PFSK-1 (cell line): ENCODE data around the gene RAD9B.

ENCODE experiments used
- FOXP2 ChIP-seq: optimal IDR thresholded peaks from 2 replicates; pipeline ENCODE3; 2011; ENCODE audit warnings: borderline replicate concordance, control low read depth, inconsistent platforms; ENCODE audit not compliant: insufficient read depth; ENCODE audit errors: extremely low read length, extremely low read depth
- POLR2AphosphoS5 ChIP-seq: IDR thresholded peaks from 2 replicates; pipeline ENCODE4 v1.6.1; 2012; ENCODE audit warnings: low read depth, mild to moderate bottlenecking, control low read depth, low read length, moderate library complexity
- SIN3A ChIP-seq: IDR thresholded peaks from 2 replicates; pipeline ENCODE4 v1.6.1; 2012; ENCODE audit warnings: mild to moderate bottlenecking, low read length, moderate library complexity, borderline replicate concordance; ENCODE audit not compliant: insufficient read depth
- TAF1 ChIP-seq: IDR thresholded peaks from 2 replicates; pipeline ENCODE4 v1.6.1; 2012; ENCODE audit warnings: low read length, control low read depth, borderline replicate concordance; ENCODE audit not compliant: insufficient read depth
- TF ChIP-seq, protein P1 (sequence below), 2 experiments: IDR thresholded peaks; 2 replicates each; pipeline versions ENCODE4 v1.6.1 to v1.8.0; 2011 to 2012; ENCODE audit warnings: low read depth in 2 of 2, low read length in 2 of 2, control low read depth in 1 of 2, inconsistent platforms in 1 of 2, mild to moderate bottlenecking in 1 of 2, moderate library complexity in 1 of 2; ENCODE audit not compliant: insufficient read depth in 1 of 2

DNA sequence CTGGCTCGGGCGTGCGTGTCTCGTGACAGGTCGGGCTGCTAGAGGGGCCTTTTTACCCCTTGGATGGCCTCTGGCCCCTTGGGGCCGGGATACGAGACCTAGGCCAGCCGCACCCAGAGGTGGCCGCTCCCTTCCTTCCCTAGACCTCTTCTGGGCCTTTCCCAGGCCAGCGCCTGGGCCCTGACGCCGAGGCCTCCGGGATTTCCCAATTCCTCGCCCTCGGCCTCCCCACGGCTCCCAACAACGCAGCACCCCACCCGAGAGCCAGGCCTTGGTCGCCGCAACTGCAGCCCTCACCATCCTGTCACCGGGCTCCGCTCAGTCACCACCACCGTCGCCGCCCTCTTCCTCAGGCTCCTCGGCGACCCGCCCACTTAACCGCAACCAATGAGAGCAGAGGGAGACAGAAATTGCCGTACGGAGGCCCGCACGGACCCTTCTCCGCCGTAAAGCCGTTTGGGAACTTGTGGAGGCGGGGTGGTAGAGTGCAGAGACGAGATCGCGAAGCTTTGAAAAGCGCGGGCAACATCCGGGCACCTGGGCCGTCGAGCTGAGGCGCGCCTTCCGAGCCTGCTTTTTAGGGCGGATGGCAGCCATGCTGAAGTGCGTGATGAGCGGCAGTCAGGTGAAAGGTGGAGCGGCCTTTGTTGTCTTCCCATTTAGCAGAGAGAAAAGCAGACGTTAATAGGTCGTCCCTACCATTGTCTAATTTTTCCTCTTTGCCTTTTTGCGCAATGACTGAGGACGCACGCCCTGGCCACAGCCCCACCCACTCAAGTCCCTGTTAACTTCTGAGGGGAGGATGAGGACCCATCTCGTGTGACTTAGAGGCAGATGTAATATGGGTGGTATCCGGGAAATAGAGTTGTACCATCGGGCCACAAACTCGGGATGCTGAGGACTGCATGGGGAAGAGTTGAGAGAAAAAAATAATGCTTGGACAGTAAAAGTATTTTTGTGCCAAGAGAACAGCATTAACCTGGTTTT lies at the start of gene RAD9B, which contains the start of gene VPS29:
- TF ChIP-seq FOXP2 (peak; percentile 38), POLR2AphosphoS5 (peak; percentile 78), SIN3A (no peak), TAF1 (peak; percentile 76; the same call in 1 of the 2 replicates)
- TF ChIP-seq, protein P1, sequence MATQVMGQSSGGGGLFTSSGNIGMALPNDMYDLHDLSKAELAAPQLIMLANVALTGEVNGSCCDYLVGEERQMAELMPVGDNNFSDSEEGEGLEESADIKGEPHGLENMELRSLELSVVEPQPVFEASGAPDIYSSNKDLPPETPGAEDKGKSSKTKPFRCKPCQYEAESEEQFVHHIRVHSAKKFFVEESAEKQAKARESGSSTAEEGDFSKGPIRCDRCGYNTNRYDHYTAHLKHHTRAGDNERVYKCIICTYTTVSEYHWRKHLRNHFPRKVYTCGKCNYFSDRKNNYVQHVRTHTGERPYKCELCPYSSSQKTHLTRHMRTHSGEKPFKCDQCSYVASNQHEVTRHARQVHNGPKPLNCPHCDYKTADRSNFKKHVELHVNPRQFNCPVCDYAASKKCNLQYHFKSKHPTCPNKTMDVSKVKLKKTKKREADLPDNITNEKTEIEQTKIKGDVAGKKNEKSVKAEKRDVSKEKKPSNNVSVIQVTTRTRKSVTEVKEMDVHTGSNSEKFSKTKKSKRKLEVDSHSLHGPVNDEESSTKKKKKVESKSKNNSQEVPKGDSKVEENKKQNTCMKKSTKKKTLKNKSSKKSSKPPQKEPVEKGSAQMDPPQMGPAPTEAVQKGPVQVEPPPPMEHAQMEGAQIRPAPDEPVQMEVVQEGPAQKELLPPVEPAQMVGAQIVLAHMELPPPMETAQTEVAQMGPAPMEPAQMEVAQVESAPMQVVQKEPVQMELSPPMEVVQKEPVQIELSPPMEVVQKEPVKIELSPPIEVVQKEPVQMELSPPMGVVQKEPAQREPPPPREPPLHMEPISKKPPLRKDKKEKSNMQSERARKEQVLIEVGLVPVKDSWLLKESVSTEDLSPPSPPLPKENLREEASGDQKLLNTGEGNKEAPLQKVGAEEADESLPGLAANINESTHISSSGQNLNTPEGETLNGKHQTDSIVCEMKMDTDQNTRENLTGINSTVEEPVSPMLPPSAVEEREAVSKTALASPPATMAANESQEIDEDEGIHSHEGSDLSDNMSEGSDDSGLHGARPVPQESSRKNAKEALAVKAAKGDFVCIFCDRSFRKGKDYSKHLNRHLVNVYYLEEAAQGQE (IDR thresholded peaks at IDR 0.05; ENCODE audit: insufficient read depth in 1 of 2, low read depth in 2 of 2, low read length in 2 of 2) = no peak
